Frontal cortex (tissue), 4 donors: ENCODE results near the gene CDCA8. TPM values are rescaled to one million over a fixed set of nuclear protein-coding genes. Genes with fewer than 3 reads are reported as not detected.

ENCODE experiments used
- DNase-seq, 2 donors: peaks; one replicate each; pipeline ENCODE4 v3.0.0; 2012; ENCODE audit warnings: low spot score in 2 of 2
- FAIRE-seq: peaks from 2 replicates; lab custom pipeline; 2012; peaks lifted over from hg19 to GRCh38; lab: Jason Lieb, UNC
- total RNA-seq: library from RNA; depleted of rRNA; stranded (reverse); fragments of >200 nt; gene quantifications from one replicate; pipeline ENCODE4 v1.2.3, GENCODE V29; 2014
- donor health status: control.
- donor health status: control.
- donor health status: control.

CDCA8 gene
- 0.82 TPM for total RNA-seq

DNA sequence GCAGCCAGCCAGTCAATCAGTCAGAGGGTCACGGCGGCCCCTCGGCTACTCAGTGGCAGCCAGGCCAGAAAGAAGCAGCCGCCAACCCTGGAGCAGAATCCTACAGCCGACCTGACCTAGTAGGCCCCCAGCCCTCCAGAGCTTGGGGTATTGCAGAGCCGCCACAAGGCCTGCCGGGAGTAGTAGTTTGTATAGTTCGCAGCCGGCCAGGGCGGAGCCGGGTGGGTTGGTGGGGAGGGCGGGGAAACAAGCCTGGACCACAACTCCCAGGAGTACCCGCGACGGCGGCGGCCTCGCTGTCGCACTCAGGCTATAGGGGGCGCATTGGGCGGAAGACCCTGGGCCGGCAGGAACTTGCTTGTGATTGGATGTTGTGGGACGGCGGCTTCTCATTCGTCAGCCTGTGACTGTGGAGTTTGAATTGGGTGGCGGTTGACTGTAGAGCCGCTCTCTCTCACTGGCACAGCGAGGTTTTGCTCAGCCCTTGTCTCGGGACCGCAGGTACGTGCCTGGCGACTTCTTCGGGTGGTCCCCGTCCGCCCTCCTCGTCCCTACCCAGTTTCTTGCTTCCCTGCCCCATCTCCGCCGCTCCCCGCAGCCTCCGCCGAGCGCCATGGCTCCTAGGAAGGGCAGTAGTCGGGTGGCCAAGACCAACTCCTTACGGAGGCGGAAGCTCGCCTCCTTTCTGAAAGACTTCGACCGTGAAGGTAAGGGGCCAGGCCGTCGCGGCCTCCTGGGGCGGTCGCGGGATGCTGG is at the start of gene CDCA8:
Gene CDCA8, plus strand, starts transcription at position 439 of the 756 bp plus-strand sequence. Its CDS starts 175 bp downstream, at position 614.
- DNase-seq (peak; percentile 98 to 99), FAIRE-seq (no peak)

DNA sequence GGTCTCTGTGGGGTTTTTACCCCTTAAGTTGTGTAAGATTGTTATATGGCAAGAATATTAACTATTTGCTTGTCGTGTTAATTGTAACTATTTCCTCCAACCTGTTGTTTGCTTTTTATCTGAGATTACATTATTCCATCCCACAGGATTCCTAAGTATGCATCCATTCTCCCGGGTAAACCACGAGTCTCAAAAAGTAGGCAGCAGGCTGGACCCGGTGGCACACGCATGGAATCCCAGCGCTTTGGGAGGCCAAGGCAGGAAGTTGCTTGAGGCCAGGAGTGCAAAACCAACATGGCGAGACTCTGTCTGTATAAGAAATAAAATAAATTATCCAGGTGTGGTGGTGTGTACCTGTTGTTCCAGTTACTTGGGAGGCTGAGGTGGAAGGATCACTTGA is 45.0 kb upstream of the CDCA8 start:
- DNase-seq (no peak), FAIRE-seq (no peak)

DNA sequence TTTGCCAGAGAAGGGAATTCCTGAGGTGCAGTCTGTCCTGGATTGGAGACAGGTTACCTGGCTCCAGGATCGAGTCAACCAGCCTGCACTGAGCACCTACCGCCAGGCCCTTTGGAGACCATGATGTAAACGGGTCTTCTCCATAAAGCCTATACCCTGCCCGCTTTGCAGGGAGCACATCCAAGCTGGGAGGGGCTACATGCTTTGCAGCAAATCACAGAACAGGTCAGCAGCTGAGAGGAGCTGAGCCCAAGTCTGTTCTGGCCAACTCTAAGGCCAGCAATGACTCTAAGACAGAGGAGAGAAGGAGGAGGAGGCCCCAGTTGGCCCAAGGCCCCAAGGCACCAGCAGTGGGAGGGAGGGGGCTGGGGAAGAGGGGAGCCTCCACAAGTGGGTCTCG is 42.1 kb upstream of the CDCA8 start:
- DNase-seq = no peak
- no peak for FAIRE-seq

DNA sequence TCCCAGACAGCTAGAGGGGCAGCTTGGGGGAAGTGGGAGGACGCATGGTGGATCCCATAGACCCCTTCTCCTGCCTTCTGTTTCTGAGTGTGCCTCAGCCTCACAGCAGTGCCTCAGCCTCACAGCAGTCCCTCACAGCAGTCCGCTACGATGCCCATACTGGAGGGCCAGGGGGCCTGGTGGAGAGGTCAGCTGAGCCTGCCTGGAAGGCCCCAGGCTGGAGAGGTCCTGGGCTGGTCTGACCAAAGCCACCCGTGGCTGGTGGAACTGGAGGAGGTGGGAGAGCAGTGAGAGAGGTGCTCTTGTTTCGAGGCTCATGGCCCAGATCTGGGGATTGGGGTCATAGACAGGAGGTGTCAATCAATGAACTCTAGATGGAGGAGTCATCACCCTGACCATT is 41.6 kb upstream of the CDCA8 start:
- no peak for DNase-seq
- FAIRE-seq = no peak

DNA sequence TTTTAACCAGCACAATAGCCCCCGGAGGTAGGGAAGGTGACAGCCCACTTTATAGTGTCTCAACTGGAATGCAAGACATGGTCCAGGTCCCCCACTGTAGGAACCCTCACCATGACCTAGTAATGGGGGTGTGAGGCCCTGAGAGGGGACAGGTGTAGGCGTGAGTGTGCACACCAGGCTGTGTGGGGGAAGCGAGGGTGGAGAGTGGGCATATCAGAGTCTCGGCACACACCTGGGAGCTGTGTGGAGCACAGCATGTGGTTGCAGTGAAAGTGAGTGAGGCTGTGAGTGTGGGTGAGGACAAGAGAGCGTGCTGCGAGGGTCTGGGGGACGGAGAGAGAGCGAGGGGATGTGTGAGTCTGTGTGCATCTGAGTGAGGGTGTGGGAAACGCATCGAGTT is 40.5 kb upstream of the CDCA8 start:
- DNase-seq (no peak), FAIRE-seq (no peak)

DNA sequence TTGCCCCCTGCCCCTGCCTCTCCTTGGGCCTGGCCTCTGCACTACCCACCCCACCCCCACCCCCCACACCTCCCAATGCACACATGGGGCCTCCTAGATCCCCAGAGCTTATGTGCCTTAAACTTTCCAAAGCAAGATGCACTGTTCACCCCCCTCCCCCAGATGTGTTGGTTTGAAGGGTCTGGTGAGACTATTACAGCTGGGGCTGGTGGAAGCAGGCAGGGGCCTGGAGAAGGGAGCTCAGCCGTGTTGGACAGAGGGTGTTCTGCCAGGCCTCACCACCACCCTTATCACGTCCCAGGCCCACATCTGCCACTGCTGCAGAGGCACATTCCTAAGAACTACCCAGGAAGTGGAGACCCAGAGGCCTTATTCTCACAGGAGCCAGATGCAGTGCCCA is 39.3 kb upstream of the CDCA8 start:
- FAIRE-seq (no peak), DNase-seq (no peak)

DNA sequence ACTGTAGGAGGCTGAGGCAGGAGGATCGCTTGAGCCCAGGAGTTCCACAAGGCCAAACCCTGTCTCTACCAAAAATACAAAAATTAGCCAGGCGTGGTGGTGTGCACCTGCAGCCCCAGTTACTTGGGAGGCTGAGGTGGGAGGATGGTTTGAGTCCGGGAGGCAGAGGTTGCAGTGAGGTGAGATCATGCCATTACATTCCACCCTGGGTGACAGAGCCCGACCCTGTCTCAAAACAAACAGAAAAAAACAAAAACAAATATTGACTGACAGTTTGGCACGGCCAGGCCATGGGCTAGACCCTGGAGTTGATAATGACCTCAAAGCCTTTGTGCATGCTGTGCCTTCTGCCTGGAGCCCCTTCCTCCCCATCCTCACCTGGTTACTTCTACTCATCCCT is 38.4 kb upstream of the CDCA8 start:
- DNase-seq = no peak
- no peak for FAIRE-seq

DNA sequence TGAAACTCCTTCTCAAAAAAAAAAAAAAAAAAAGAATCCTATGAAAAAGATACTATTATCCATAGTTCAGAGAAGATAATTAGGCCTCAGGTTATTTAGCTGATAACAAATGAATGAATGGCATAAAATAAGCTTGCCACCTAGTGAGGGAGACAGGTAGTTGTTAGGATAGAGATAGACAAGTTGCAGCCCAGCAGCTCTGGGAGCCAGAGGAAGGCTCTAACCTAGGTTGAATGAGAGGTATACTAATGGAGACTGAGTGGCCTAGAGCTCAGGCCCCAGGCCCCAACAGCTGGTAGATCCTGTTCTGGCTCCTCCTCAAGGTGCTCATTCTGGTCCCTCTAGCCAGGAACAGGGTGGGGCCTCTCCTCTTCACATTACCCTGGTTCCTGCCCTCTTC is 37.0 kb upstream of the CDCA8 start:
- FAIRE-seq (no peak), DNase-seq (no peak)

DNA sequence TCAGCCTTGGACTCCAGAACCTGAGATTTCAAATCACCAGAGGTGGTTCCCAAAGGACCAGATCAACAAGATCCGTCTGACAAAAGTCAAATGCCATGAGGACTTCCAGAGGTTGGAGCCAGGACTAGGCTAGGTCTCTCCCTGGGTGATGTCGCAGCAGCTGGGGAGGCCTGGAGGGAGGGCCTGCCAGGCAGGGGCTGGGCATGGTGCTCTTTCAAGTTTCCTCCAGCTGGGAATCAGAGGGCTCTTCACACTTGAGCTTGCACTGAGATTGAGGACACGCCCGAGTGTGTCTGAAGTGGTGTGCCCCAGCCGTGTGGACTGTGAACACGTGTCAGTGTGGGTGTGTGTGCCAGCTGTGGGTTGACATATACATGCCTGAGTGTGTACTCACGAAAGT is 36.3 kb upstream of the CDCA8 start:
- DNase-seq (no peak), FAIRE-seq (no peak)

DNA sequence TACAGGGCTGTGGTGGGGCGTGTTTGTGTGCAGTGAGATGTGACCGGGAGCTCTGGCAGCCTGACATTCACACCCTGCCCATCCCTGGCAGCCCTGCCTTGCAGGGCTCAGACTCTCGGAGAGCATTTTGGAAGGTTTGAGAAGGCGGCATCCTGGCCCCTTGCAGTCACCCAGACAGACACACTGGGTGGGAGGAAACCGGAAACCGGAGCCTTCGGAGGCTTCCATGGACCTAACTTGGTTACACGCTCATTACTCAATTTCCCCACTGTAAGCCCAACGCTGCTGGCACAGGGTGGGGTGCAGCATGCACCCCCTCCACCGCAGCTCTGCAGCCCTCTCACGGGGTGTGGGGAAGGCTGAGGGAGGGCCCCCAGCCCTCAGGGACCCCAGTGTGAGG is 35.4 kb upstream of the CDCA8 start:
- FAIRE-seq (no peak), DNase-seq (no peak)

DNA sequence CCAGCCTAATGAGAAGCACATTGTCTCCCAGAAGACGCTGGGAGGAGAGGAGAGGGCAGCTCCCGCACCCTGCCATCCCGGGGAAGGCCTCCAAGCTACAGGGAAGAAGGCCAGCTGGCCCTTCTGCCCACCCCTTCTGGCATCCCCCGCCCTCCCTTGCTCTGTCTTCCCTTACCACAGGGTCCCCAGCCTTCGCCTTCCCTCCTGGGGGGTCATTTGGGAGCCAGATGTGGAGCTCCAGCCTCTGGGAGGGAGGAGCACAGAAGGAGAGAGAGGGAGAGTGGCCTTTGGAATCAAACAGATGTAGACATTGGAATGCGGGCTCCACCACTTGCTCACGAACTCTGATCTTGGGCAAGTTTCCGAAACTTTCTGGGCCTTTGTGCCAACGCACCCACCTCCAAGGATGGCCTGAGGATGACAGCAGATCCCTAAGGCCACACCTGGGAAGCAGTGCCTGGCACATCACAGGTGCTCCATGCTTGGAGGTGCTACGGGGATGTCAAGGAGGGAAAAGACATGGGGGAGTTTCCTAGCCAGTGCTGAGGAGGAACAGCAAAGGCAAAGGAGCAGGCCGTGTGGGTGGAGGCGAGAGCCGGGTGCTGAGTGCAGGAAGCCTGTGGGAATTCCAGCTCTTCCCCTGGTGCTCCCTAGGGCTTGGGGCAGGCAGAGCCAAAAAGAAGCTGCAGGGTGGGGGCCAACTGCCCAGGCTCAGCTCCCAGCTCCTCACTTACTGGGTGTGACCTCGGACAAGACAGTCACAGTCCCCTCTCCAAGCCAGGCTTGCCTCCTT is 34.5 kb upstream of the CDCA8 start:
- no peak for FAIRE-seq

DNA sequence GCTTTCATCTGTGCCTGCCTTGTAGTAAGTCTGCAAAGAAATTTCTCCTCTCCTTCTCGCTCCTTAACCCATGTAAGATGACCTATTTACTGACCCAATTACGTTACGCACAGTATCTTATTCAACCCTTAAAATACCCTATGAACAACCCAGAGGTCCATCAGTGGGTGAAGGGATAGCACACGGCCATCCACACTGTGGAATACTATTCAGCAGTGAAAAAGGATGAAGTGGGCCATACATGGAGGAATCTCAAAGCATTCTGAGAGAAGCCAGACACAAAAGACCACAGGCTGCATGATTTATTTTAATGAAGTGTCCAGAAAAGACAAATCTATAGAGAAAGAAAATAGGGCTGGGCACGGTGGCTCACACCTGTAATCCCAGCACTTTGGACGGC is 33.8 kb upstream of the CDCA8 start:
- no peak for FAIRE-seq
- DNase-seq = no peak

More for the DNA sequence above, 34.5 kb upstream of the CDCA8 start:
- DNase-seq = no peak

DNA sequence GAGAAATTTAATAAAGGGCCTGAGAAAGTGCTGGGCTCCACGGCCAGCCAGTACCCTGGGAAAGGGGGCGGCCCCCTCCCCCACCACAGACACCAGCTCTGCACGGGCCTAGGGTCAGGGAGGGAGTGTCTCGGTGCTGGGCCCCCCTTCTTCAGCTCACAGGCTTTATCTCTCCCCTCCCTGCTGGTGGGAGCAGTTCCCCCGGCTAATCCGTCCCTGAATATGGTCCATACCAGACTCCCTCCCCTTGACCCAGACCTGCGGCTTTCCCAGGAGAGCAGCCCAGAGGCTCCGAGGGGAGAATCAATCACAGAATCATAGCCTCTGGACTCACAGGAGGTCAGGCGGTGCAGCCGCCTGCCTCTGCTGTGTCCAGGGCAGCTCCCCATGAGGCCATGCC is 31.7 kb upstream of the CDCA8 start:
- DNase-seq (no peak), FAIRE-seq (no peak)

DNA sequence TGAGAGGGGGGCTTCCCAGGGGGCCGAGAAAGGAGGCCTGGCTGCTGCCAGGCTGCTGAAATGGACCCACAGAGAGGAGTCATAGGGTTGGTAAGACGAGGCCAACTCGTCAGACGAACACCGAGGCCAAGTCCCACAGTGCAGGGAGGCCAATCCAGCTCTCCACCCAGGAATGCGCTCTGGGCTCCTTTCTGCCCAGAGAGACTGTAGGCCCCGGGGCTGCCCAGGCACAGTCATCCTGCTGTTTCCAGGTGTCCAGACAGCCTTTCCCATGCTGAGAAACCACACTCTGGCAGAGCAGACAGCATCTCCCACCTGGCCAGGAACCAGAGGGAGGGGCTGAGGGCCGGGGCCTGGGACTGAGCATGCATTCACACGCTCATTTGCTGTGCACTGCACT is 30.9 kb upstream of the CDCA8 start:
- no peak for FAIRE-seq

DNA sequence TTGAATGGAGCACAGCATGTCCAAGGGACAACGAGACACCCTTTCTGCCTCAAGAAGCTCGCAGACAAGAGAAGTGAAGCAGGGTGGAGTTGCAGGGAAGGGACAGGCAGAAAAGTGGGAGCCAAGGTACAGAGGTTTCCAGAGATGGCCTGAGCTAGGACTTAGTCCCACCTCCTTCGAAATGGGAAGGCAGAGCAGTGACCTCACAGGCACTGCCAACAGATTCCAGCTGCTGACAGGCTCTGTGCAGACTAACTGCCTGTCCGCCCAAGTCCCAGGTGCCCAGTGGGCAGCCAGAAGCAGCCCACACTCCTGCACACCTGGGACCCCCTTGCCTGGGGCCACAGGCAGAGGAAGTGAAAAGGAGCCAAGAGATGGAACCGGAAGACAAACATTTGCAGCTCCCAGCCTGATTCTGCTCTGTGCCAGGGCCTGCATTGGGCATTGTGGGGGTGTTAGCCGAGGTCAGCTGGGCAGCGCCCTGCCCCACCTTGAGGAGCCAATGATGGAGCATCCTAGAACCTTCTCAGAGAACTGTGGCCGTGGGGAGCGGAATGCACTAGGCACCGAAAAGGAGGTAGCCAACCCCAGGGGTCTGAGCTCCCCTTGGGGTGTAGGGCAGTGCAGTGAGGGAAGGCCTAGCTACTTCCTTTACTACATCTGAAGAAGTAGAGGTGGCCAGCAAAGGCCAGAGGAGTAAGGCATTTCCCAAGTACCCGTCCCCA is 30.1 kb upstream of the CDCA8 start:
- no peak for DNase-seq
- FAIRE-seq = no peak

More for the DNA sequence above, 30.9 kb upstream of the CDCA8 start:
- no peak for DNase-seq

DNA sequence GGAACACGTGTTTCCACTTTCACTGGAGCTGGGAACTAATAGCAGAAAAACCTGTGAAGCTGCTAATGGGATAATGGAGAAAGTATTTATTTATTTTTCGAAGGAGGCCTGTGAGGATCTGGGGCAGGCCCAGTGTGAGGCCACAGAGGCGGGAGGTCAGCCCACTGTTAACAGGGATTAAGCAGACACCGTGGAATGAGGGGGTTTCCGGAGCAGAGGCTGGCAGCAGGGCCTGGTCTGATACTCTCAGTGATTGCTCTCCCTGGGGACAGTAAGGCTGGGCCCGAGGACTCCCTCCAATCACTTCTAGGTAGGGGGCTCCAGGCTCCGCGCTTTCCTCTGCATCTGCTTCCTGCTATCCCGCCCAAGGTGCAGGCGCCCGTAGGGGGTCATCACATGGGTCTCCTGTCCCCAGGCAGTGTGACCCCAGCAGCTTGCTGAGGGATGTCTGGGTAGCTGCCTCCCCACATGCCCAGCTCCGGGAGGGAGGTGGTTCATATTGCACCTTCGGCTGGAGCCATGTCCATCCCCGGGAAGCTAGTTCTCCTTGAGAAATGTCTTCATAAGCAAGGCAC is 28.8 kb upstream of the CDCA8 start:
- FAIRE-seq = no peak
- DNase-seq = no peak

DNA sequence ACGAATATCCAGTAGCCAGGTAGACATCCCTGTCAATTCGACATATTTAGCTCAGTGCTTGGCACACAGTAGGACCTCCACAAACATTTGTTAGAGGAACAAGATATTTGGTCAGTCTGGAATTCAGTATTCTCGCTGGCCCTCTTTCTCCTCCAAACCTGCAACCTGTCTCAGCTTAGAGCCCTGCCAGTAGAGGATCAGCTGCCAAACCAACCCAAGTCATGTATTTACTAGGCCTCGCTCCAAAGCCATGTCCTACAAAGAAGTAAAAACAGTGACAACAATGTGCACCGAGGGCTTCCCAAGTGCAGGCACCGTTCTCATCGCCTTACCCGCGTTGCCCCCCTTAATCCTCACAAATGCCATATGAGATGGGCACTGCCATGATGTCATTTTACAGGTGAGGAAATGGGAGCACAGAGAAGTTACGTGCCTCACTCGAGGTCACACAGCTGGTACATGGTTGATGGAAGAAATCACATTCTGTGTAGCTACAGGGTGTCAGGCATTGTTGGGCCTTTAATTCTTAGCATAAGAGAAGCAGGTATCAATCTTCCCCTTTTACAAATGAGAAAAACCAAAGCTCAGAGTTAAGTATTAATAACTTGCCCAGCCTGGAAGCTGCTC is 26.0 kb upstream of the CDCA8 start:
- FAIRE-seq (no peak), DNase-seq (no peak)

DNA sequence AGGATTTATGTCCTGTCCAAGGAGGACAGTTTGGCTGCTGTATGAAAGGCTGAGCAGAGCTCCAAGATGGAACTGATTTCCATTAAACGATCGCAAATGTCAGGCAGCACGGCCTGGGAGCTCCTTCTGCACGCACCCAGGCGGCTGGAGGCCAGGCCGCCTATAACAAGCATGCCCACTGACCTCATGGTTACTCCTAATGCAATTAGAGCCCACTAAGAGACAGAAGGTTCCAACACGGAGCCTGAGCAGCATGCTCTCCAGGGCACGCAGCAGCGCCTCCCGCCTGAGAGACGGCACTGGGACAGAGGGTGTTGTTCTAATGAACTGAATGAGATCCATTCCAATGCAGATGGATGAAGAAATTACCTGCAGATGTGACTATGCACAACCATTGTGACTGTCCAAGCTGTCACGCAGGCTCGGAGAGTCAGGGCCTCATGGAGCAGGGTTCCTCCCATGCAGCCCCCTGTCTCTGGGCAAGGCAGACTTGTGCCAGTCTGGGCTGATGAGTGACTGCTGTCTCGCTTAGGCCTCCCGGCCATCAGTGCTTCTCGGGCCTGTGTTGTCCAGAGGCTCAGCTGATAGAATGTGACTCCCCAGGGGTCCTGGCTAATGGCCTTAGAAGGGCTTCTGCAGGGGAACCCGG is 25.2 kb upstream of the CDCA8 start:
- no peak for DNase-seq
- no peak for FAIRE-seq

DNA sequence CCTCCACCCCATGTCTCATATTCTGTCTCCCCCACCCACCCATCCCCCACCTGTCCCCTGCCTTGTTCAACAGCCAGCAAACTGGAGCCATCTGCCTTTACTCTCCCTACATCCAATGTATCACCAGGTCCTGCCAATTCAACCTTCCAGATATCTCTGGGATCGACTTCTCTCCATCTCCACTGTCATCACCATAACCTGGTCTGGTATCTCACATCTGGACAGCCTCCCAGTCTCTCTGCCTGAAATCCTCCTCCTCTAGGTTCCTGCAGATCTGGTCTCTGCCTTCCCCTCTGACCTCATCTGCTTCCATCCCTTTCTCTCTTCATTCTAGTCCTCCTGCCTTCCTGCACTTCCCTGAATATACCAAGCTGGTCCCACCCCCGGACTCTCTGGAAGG is 22.2 kb upstream of the CDCA8 start:
- no peak for DNase-seq
- no peak for FAIRE-seq

DNA sequence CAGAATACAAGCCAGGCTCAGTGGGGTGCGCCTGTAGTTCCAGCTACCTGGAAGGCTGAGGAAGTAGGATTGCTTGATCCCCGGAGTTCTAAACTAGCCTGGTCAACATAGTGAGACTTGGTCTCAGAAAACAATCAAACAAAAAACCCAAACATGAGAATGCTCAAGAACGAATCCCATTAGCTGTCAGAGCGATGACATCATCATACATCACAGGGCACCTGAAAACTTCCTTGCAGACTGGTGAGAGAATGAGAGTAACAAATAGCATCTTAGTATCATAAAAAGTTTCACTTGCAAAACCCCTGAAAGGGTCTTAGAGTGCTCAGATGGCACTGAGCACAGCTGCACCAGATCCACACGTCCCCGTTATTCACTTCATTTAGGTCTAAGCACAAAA is 21.1 kb upstream of the CDCA8 start:
- FAIRE-seq (no peak), DNase-seq (no peak)
